ENCODE measurements around the gene KIAA0513. TPM values are rescaled to one million over a fixed set of nuclear protein-coding genes. Genes with fewer than 3 reads are reported as not detected.

KIAA0513 gene
- total and polyA plus RNA-seq, 10 of the 15 experiments (the other 5 are each of a cell fraction or from before 2014, with no cell fraction given) = 0.14 to 5.8 (median 2.0) TPM

- no peaks in the 10 kb centered on the region for H3K9me3 ChIP-seq (replicated peaks; ENCODE audit: control insufficient read depth, insufficient read depth, low read length)
- no TSS peak for BruUV-seq (replicated peaks)
- H3K4me2 ChIP-seq (ENCODE audit: control insufficient read depth, insufficient read depth) = no peak overlapping the region
- POLR2A ChIA-PET = no interaction called here
- SMC1A ChIA-PET (ENCODE audit: uncharacterized antibody, unreplicated experiment) = interaction anchor here (1.2 kb wide), 1 partner anchor 9 kb away, joined by 5 read pairs; no protein-coding TSS in a partner anchor
- no peaks in the 10 kb centered on the region for H4K20me1 ChIP-seq (ENCODE audit: control insufficient read depth, insufficient read depth)
- no peak overlapping the region for H3K4me3 ChIP-seq
- intact Hi-C loops (cut with micrococcal nuclease; ENCODE audit: unreplicated experiment) = no loop called here
- no peak overlapping the region for H3K9ac ChIP-seq (ENCODE audit: control insufficient read depth, insufficient read depth, low read length)
- no peaks in the 10 kb centered on the region for H3K79me2 ChIP-seq (ENCODE audit: control insufficient read depth, insufficient read depth, low read length)
- no peak for DNase-seq (ENCODE audit: low read depth, low spot score)
- 73% methylated on average over 34 of the region's 34 CpGs for WGBS (ENCODE audit: insufficient coverage, insufficient replicate concordance, low lambda C conversion rate, missing lambda C conversion rate)
- no peaks in the 10 kb centered on the region for H3K27me3 ChIP-seq (replicated peaks in 1 of 2; ENCODE audit: control insufficient read depth in 2 of 2, insufficient read depth in 2 of 2, low read length in 1 of 2)
- TF ChIP-seq SUPT20H (IDR thresholded peaks at IDR 0.05; ENCODE audit: borderline replicate concordance, control insufficient read depth, low read depth, low read length) = no peak
- no peak for TF ChIP-seq TAF1 (IDR thresholded peaks at IDR 0.05; ENCODE audit: borderline replicate concordance, low read depth, low read length)
- TF ChIP-seq NFYA (IDR thresholded peaks at IDR 0.05; ENCODE audit: borderline replicate concordance, low read depth, low read length) = no peak
- no peak for TF ChIP-seq PAX5 (IDR thresholded peaks at IDR 0.05; ENCODE audit: borderline replicate concordance, low read depth, low read length)
- no peak for TF ChIP-seq PBX3 (IDR thresholded peaks at IDR 0.05; ENCODE audit: insufficient replicate concordance, low read depth, low read length)
- TF ChIP-seq RB1 (IDR thresholded peaks at IDR 0.05; ENCODE audit: borderline replicate concordance) = no peak
- TF ChIP-seq EZH2 (IDR thresholded peaks at IDR 0.05; ENCODE audit: borderline replicate concordance, control insufficient read depth, low read depth, low read length) = no peak
- no peak for TF ChIP-seq MTA3 (IDR thresholded peaks at IDR 0.05; ENCODE audit: borderline replicate concordance, low read length)
- TF ChIP-seq E4F1 (IDR thresholded peaks at IDR 0.05; ENCODE audit: borderline replicate concordance, partially characterized antibody) = no peak
- no peak for TF ChIP-seq REST (IDR thresholded peaks at IDR 0.05; ENCODE audit: low read depth, low read length)
- TF ChIP-seq MYC (IDR thresholded peaks at IDR 0.05; ENCODE audit: insufficient read depth, insufficient read length, insufficient replicate concordance, low read length, severe bottlenecking) = no peak
- no peak for TF ChIP-seq SREBF1 (IDR thresholded peaks at IDR 0.05; ENCODE audit: low read length)
- no peak for TF ChIP-seq BCL3 (IDR thresholded peaks at IDR 0.05; ENCODE audit: borderline replicate concordance, insufficient read depth, low read depth, low read length, poor library complexity, severe bottlenecking)
- in situ Hi-C loops (cut with MboI) = no loop called here
- FAIRE-seq = no peak
- H3K36me3 ChIP-seq (ENCODE audit: control insufficient read depth in 2 of 2, insufficient read depth in 2 of 2, low read length in 1 of 2) = no peaks in the 10 kb centered on the region
- no peak for ATAC-seq
- no peak overlapping the region for H2AFZ ChIP-seq (ENCODE audit: control insufficient read depth, low read depth, low read length)
- CTCF ChIA-PET = interaction anchor here (1.6 kb wide), 1 partner anchor 9 kb away, joined by 5 read pairs; no protein-coding TSS in a partner anchor
- H3K4me1 ChIP-seq (ENCODE audit: control insufficient read depth, insufficient read depth, low read length) = no peaks in the 10 kb centered on the region
- H3K27ac ChIP-seq (ENCODE audit: control insufficient read depth, insufficient read depth) = no peak overlapping the region
- RAD21 ChIA-PET (ENCODE audit: unreplicated experiment) = interaction anchor here (1.2 kb wide), 1 partner anchor 16 kb away, joined by 3 read pairs; no protein-coding TSS in a partner anchor
Measured at GRCh38 chr16:85123891-85124635, 96.5 kb downstream of the KIAA0513 start.

Data from GM12878 (cell line).